ENCODE results near the gene PARM1. TPM values are rescaled to one million over a fixed set of nuclear protein-coding genes. Genes with fewer than 3 reads are reported as not detected.

The PARM1 gene
- total RNA-seq, 2 experiments from 2014 or later = not detected

Other genes with a start within 250 kb of the PARM1 start
- not detected for gene BTC, start 138.6 kb upstream of the PARM1 start, total RNA-seq